ENCODE data around the gene AUP1. TPM values are rescaled to one million over a fixed set of nuclear protein-coding genes. Genes with fewer than 3 reads are reported as not detected.

AUP1 gene
- total and polyA plus RNA-seq, 9 donors, result 57.1 to 101 (median 70.4) TPM

GRCh38 chr2:74576211-74576862 is 46.8 kb upstream of the AUP1 start:
- intact Hi-C loops (cut with DNase I), result no loop called here
- Histone ChIP-seq H3K36me3 (no peaks in the 10 kb centered on the region), H3K4me1 (ENCODE audit: insufficient read depth) (no peaks in the 10 kb centered on the region), H3K4me3 (no peak overlapping the region), H3K27ac (no peak overlapping the region), H3K9me3 (no peaks in the 10 kb centered on the region), H3K27me3 (no peaks in the 10 kb centered on the region)
- WGBS, 3 donors, result 47 to 63% (median 61%) methylated on average over 7 of the region's 7 CpGs
- no peak for DNase-seq
- no peak for TF ChIP-seq EP300 (IDR thresholded peaks at IDR 0.05)
- no peak for TF ChIP-seq CTCF (IDR thresholded peaks at IDR 0.05)
- TF ChIP-seq POLR2A (IDR thresholded peaks at IDR 0.05), result no peak

DNA sequence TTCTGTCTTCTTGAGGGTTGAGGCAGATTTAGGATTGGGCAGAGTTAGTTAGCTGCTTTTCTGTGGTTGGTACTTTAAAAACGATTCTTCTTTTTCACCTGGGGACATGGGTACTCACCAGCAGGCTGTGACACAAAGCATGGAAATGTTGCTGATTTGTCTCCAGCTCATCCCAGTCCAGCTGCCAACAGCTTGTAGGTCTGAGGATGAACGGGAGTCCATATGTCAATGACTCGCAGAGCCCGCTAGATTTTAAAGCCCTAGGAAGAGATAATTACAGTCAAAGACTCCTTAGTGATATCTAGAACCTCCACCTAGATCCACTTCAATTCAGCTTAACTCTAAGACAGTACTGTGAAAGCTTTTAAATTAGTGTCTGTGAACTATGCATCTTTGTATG is 45.8 kb upstream of the AUP1 start:
- H3K27me3 ChIP-seq, result no peaks in the 10 kb centered on the region
- intact Hi-C loops (cut with DNase I), result no loop called here
- no peak for DNase-seq
- no peaks in the 10 kb centered on the region for H3K36me3 ChIP-seq
- TF ChIP-seq CTCF (IDR thresholded peaks at IDR 0.05) (no peak), EP300 (IDR thresholded peaks at IDR 0.05) (no peak), POLR2A (IDR thresholded peaks at IDR 0.05) (no peak)
- H3K4me1 ChIP-seq (ENCODE audit: insufficient read depth), result no peaks in the 10 kb centered on the region
- H3K9me3 ChIP-seq, result no peaks in the 10 kb centered on the region
- 79 to 89% (median 82%) methylated on average over 4 of the region's 4 CpGs for WGBS, 3 donors
- no peak overlapping the region for H3K27ac ChIP-seq
- no peak overlapping the region for H3K4me3 ChIP-seq

- no peak overlapping the region for H3K4me3 ChIP-seq
- no peaks in the 10 kb centered on the region for H3K36me3 ChIP-seq
- H3K4me1 ChIP-seq (ENCODE audit: insufficient read depth), result no peaks in the 10 kb centered on the region
- H3K27me3 ChIP-seq, result no peaks in the 10 kb centered on the region
- 44 to 49% (median 46%) methylated on average over 7 of the region's 7 CpGs for WGBS, 3 donors
- DNase-seq, result no peak
- no peak overlapping the region for H3K27ac ChIP-seq
- TF ChIP-seq EP300 (IDR thresholded peaks at IDR 0.05) (no peak), POLR2A (IDR thresholded peaks at IDR 0.05) (no peak), CTCF (IDR thresholded peaks at IDR 0.05) (no peak)
- intact Hi-C loops (cut with DNase I), result no loop called here
- no peaks in the 10 kb centered on the region for H3K9me3 ChIP-seq
Observed at GRCh38 chr2:74573747-74574562, 44.4 kb upstream of the AUP1 start.

DNA sequence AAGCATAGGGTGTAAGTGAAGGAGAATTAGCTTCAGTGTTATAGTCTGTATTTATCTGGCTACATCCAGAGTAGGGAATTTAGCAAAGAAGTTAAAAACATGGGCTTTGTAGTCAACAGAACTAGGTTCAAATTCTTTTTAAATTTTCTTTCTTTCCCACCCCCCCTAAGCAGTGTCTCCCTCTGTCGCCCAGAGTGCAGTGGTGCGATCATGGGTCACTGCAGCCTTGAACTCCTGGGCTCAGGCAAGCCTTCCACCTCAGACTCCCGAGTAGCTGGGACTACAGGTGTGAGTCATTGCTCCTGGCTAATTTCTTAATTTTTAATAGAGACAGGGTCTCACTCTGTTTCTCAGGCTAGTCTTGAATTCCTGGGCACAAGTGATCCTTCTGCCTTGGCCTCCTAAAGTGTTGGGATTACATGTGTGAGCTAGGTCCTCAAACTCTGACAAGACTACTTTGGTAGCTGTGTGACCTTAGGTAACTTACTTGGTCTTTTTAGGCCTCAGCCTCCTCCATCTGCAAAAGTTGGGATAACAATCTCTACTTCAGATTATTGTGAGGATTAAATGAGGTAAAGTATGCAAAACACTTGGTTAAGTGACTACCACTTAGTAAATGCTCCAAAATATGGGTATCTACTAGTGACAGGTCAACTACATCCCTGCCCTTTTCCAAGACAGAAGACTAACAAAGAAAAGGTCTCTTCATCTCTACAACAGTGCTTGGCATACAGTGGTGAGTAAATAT is 42.8 kb upstream of the AUP1 start:
- no peak for TF ChIP-seq EP300 (IDR thresholded peaks at IDR 0.05)
- no peak for TF ChIP-seq CTCF (IDR thresholded peaks at IDR 0.05)
- TF ChIP-seq POLR2A (IDR thresholded peaks at IDR 0.05), result no peak
- 29 to 61% (median 36%) methylated on average over 3 of the region's 3 CpGs for WGBS, 3 donors

More for the DNA sequence above, 42.8 kb upstream of the AUP1 start:
- intact Hi-C loops (cut with DNase I), result no loop called here
- no peak for DNase-seq
- Histone ChIP-seq H3K4me1 (ENCODE audit: insufficient read depth) (no peaks in the 10 kb centered on the region), H3K9me3 (no peaks in the 10 kb centered on the region), H3K27me3 (no peaks in the 10 kb centered on the region), H3K4me3 (no peak overlapping the region), H3K27ac (no peak overlapping the region), H3K36me3 (no peaks in the 10 kb centered on the region)
